Brain pericyte (primary cell): Measurements from ENCODE around the gene FAM163B.

ENCODE experiments used
- DNase-seq: peaks from one replicate; pipeline ENCODE4 v3.0.0-alpha.2; 2012; ENCODE audit warnings: low read depth, low spot score

Gene FAM163B

DNA sequence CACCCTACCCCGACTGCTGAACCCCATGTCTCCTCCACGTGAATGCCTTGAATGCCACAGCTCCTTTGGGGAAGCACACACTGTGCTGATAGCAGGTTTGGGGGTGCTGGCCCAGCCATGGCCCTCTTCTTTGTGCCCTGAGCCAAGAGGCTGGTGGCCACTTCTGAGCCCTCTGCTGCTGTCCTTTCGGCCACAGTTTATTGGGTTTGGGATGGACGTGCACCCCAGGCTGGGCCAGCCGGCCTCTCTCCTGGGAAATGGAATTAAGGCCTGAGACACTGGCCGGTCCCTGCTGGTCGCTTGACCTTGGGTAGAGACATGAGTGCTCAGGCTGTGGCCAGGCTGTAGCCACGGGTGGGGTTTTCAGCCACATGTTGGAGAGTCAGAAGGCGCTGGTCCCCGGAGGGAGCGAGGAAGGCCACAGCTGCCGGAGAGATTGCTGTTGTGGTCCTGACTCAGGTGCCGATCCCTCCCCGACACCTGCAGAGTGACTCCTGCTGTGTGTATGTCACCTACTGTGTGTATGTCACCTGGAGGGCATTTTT is 26.6 kb downstream of the FAM163B start:
- DNase-seq = no peak

DNA sequence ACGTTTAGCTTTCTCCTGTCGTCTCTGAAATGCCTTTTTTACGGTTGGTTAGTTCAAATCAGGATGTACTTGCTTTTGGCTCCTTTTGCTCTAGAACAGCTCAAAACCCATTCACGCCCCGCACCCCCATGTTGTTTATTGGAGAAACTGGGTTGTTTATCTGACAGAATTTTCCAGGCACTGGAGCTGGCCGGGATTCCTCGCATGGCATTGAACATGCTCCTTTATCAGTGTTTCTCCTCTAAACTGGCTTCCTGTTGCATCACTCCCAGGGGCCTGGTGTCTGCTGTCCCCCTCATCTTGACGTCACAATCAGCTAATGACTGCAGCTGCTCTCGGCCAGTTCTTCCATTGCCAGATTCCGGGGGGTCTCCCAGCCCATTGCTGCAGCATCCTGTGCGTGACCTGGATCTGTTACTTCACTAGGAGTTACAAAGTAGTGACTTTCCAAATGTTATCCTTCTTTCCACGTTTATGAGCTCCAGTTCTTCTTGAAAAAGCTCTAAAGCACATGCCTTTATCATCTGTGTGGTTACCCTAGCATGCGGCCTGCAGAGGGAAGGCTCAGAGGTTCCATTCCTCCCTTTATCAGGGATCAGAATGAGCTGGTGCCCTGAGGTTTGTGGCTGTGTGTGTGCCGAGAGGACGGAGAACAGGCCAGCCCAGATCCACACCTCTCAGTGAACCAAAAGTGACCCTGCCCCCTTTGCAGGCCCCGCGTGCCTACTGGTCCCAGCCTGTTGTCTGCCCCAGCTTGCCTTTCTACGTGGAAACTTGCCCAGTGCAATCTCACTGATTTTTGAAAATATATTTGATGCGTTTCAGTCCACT is 27.5 kb downstream of the FAM163B start:
- no peak for DNase-seq

DNA sequence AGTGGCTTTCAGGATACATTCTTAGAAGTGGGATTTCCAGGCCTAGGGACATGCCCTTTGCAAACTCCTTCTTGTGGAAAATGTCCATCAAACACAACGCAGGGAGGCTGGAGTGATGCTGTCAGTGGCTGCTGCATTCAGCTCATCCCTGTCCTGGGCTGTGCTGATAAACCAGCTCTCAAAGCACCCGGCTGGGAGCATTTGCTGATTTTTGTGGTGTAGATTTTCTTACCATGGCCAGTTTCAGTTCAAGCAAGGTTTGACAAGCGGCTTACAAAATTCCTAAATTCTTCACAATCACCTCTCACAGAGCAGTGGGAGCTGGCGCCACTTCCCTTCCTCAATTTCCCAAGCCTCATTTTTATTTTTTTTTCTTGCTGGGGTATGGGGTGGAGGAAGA is 28.2 kb downstream of the FAM163B start:
- no peak for DNase-seq

DNA sequence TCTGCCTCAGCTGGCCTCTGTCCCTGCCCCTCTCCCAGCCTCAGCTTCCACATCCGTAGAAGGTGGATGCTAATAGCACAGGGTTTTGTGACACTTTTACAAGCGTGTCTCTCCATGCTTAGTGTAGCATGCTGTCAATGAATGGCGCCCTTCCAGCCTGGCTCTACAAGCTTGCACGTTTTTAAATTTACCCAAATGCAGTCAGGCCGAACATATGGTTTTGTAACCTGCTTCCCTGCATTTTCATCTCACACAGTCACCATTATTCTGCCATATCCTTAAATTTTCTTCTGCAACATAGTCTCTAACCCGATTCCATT is 28.8 kb downstream of the FAM163B start:
- DNase-seq = no peak

DNA sequence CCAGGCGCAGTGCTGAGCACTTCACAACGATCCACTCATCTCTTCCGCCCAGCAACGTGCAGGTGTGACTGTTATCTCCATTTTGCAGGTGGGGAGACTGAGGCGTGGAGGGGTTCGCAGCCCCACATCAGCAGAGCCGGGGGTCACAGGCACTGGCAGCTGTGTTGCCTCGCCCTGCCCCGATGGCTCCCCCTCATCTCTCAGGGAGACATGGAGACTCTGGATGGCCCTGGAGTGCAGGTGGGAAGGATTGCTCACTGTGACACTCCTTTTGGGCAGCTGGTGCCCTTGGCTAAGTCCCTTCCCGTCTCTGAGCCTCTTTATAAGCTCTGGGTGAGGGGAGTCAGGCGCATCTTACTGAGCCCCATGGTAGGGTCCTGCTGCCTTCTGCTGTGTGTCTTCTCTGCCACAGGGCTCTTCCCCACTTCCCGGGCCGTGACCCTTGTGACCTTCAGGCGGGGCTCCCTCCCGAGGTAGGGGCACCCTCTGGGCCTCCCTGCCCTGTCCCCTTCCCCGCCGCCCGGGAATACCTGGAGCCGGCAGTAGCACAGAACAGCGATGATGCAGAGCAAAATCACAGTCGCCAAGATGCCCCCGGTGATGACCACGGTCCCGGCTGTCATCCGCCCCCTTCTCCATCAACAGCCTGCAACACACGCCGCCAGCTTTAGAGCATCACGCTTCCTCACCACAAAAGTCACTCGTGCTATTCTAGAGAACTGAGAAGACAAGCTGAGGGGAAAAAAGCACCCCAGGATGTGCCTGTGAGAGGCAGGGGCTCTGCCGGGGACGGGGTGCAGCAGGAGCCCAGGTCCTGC is 29.4 kb downstream of the FAM163B start:
- no peak for DNase-seq

DNA sequence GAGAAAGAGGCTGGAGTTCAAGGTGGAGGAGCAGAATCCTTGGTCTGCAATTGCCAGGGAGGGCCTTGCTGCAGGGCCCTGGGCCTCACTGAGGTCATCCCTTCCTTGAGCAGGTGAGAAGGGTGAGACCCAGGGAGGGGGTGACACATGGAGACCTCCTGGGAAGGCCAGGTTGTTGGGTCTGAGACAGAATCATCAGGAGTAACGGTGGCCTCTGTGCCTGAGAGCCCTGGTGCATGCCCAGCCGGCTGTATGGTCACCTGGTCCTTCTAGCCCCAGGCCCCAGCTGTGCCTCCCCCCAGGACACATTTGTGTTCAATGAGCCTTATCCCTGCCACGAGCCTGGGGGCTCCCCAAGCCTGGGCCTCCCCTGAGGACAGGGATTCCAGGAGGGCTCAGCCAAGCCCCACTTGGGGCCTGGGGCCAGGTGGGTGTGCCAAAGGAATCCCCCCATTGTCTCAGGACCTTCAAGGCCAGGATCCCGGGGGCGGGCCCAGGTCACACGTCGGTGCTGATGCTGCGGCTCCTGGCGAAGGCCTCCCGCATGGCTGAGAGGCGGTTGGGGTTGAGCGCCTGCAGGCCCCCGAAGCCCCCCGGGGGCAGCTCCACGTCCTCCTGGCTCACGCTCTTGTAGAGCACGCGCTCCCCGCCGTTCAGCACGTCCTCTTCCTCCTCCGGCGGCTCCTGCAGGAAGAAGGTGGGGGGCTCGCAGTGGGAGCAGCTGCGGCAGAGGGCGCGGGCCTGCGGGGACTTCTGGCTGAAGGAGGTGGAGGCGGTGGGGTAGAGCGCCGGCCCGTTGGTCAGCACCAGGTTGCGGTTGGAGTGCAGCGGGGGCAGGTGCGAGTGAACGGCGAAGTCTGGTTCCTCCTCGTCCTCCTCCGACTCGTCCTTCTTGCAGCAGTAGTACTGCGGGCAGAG is 30.4 kb downstream of the FAM163B start:
- DNase-seq = no peak

DNA sequence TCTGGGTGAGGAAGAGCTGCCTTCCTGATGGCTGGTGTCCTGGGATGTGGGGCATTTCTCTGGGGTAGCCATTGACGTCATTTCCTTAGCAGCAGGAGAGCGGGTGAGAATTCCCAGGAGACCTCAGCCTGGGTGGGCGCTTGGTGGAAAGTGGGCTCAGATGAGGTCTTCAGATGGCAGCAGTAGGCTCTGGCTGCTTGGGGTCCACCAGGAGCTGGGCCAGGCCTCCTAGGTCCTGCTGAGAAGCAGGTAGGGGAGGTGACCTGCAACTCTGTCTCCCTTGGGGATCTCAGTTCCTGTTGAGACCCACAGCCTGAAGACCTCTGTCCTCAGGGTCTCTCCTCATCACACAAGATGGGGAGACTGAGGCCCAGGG is 31.5 kb downstream of the FAM163B start:
- DNase-seq = no peak

DNA sequence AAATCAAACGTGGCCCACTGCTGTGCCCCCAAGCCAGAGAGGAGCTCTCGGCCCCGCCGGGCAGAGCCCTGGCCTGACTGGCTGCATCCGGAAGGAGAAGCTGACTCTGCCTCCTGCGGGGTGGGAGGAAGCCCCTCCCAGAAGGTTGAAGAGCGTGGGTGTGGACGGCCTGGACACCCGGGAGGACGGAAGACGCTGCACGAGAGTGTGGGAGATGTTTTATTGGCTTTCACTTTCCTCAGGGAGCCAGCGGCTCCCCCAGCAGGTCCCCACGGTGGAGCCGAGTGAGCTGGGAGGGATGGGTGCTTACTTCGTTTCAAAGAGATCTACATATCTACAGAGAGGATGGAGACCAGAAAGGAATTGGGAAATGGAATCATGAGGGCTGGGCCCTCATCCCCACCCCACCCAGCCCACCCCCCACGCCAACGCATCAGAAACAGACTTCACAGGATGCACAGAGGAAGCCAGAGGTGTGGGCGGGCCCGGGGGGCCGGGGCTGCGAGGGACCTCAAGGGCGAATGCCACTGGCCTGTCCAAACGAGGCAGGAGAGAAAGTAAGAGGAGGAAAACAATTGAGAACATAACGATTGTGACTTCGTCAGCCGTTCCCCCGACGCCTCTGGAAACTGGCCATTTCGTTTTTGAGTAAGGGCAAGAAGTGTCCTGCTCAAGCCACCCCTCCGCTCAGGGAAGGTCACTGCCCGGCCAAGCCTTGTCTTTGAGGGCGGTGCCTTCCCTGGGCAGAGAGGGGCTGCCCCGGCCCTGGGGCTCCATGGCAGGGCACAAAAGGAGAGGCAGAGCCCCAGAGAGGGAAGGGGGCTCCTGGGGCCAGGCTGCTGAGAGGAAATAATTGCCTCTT is 32.1 kb downstream of the FAM163B start:
- DNase-seq = no peak

DNA sequence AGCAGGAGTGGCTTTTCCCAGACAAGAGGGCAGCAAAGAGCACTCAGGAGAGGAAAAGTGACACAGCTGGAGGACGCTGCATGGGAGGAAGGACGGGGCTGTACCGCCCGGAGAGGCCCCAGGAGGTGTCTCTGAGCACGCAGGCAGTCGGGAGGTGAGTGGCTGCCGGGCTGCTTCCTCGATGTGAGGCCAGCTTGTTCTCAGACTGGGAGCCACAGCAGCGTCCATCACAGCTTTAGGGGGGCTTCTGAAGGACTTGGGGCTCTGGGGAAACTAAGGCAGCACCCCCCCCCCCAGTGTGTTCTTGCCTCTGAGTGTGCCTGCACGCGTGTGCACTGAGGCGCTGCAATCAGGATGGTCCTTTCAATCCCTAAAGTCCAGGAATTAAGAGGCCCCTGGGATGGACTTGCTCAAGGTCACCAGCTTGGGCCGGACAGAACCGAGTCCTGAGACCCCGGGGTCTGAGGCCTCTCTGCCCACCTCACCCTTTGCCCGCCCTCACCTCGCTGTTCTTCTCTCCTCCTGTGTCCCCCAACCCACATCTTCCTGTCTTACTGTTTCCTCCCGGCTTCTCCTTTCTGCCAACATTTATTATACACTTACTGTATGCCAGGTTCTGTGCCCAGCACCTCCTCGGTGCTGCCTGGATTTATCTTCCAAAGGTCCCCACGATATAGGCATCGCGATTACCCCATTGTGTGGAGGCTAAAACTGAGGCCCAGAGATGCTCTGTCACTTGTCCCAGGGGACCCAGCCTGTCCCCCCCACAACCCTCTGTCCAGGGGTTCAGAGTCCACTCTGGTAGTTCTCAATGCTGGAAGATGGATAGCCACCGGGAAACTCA is 32.9 kb downstream of the FAM163B start:
- DNase-seq = no peak

DNA sequence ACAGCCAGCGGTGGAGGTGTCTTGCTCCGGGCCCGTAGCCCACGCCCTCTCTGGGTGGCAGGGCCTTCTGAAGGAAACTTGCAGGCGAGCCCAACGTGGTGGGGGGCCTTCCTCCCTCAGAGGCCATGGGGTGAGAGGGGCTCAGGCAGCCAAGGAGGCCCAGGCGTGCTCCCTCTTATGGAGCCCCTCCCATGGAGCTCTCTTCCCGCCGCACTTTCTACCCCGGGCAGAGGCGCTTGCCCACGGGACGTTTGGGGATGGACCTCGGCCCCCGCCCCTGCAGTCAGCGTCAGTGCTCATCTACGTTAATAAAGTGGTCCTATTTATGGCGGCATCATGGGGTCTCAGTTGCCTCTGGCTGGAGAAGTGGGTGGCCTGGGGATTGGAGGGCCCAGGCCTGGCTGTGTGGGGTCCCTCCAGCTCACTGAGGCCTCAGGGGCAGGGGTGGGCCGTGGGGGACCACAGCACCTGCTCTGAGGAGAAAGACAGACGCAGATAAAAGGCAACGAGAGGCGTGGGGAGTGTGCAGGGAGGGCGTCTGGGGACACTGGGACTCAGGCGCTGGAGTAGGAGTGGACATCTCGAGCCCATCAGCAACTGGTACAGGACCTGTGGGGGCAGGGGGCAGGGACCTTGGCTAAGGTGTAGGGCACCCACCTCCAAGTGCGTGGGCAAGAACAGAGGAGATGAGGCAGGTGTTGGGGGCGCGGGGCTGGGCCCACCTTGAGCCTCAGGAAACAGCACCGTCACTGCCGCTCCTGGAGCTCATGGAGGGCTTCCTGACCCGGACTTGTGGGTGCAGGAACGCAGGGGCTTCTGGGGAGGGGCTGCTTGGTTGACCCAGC is 33.8 kb downstream of the FAM163B start:
- DNase-seq = no peak

DNA sequence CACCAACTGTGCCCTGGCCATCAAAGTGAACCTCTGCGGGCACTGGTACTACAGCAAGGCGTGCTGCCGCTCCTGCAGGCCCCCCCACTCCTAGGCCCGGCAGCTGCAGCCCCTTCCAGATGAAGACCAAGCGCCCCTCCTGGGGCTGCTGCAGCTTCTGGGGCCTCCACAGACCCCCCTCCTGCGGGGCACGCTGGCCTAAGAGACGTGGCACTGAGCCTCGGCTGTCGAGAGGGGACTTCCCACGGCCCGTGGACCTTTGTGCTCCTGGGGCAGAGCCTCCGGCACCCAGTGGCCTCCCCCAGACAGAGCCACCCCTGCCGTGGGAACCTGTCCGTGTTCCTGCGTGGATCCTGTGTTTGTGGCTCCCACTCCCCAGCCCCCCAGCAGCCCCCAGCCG is 34.4 kb downstream of the FAM163B start:
- no peak for DNase-seq

DNA sequence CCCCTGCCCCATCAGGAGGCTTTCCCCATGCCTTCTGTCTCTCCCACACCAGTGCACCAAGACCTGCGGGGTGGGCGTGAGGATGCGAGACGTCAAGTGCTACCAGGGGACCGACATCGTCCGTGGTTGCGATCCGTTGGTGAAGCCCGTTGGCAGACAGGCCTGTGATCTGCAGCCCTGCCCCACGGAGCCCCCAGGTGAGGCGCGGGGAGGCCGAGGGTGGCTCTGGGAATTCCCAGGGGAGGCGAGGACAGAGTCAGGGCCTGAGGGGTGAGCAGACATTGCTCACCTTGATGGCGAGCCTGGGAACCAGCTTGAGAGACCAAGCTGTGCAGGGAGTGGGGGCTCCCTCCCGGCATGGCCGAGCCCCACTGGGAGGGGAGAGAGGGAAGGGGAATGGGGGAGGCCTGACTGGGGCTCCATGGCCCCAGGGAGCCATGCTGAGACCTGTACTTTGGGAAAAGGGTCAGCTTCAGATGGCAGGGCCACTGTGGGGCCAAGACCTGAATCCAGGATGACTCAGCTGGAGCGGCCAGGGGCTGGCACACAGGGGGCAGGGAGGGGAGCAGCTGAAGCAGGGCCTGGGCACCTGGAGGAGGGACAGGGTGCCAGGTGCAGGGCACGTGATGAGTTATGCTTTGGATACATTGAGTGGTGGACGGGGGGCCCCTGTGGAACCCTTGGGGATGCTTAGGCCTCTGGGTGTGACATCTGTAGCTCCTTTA is 35.2 kb downstream of the FAM163B start:
- no peak for DNase-seq

DNA sequence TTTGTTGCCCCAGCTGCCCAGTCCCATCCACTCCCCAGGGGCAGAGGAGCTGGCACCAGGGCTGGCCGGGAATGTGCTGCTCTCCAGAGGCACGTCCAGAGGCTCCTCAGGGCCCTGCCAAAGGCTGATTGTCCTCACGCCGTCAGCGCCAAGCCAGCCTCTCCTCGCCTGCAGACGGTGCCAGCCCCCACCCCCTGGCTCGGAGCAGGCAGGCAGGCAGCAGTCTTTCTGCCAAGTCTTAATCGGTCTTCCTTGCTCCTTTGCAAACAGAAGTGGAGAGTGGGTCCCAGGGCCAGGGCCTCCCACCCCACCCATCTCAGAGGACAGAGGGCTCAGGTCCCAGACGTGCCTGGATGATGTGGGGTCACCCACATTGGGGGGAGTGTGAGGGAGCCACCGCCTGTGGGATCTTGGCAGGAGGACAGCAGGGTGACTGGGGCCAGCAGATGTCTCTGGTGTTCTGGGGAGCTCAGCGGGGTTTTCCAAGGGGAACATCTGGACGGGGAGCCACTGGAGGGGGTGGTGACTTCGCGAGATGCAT is 36.3 kb downstream of the FAM163B start:
- no peak for DNase-seq

DNA sequence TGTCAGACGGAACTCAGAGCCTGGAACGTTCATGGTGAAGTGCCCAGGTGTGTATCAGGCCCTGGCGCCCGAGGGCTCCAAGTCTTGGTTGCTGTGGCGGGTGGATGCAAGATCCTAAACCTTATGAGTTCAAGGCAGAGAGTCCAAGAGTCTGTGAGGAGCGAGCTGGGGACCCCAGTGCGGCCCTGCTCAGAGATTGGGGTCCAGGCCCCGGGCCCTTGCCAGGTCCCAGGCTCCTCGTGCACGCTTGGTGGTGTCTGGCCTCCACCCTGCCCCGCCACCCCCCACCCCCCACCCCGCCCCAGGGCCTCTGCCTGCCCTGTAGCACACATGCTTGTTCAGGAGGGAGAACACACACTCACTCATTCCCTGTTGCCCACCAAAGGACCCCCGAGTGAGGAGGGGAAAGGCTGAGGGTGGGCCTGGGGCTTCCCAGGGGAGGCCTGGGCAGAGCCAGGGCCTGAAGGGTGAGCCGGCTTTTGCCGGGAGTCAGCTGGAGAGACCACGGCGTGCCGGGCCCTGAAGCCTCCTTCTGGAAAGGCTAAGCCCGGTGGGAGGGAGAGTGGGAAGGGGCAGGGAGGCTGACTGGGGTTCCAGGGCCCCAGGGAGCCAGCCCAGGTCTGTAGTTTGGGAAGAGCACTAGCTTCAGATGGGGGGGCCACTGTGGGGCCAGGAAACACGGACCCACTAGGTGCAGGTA is 37.1 kb downstream of the FAM163B start:
- DNase-seq = no peak

DNA sequence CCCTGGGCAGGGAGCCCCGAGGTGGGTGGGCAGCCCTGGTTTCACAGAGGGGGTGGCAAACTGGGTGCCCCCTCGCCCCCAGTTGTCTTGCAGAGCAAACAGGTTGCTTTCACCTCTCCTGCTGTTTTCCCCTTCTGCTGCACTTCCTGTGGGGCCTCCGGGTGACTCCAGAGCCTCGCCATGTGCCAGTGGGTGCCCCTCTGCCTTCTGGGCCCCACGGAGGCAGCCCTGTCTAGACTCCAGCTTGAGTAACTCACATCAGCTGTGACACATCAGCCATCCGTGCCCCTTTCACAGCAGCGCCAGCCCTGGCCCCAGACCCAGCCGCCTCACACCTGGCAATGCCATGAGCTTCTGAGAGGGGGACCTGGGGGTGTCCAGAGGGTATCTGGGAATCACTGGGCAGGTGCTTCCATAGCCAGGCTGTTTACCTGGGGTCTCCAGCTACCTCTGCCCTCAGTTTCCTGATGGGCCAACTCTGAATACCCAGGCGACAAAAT is 37.7 kb downstream of the FAM163B start:
- no peak for DNase-seq

DNA sequence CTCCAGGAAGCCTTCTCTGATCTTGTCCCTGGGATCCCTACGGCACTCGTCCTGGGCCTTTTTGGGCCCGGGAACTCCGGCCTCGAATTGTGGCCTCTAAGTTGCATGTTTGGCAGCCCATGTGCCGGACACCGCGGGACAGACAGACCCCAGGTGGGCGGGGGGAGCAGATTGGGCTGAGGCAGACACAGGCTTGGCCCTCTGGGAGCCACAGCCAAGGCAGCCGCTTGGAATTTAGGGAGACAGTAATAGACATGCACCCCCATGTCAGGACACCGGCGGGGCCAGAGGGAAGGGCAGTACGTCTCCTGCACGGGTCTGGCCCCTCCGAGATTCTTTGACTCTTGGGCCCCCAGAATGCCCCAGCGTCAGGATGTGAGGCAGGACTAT is 38.5 kb downstream of the FAM163B start:
- no peak for DNase-seq
